Mucosa of rectum (tissue), 2 donors: ENCODE data around the gene TAAR8.
"Not testable (repeated sequence)": the region's sequence is repeated elsewhere in the genome, so short reads cannot be mapped to it uniquely, and the experiment has no call there.

Source experiments
- H3K27ac ChIP-seq, 2 donors: one replicate each; pipeline ENCODE4 v1.7.0; 2013; ENCODE audit warnings: inconsistent platforms in 2 of 2, low read depth in 2 of 2, low read length in 2 of 2
- H3K27me3 ChIP-seq, 2 donors: one replicate each; pipeline ENCODE4 v1.7.0; 2013; ENCODE audit warnings: low read length in 2 of 2; ENCODE audit not compliant: control insufficient read depth in 2 of 2, insufficient read depth in 2 of 2
- H3K36me3 ChIP-seq, 2 donors: one replicate each; pipeline ENCODE4 v1.7.0; 2013; ENCODE audit warnings: low read length in 2 of 2; ENCODE audit not compliant: control insufficient read depth in 2 of 2, insufficient read depth in 2 of 2
- H3K4me1 ChIP-seq, 2 donors: one replicate each; pipeline ENCODE4 v1.7.0; 2013; ENCODE audit warnings: low read length in 2 of 2, mild to moderate bottlenecking in 1 of 2; ENCODE audit not compliant: control insufficient read depth in 2 of 2, insufficient read depth in 2 of 2
- H3K4me3 ChIP-seq, 2 donors: one replicate each; pipeline ENCODE4 v1.7.0; 2013; ENCODE audit warnings: low read length in 2 of 2
- H3K9ac ChIP-seq, 2 donors: one replicate each; pipeline ENCODE4 v1.7.0; 2013; ENCODE audit warnings: low read length in 2 of 2, low read depth in 1 of 2, mild to moderate bottlenecking in 1 of 2
- H3K9me3 ChIP-seq, 2 donors: one replicate each; pipeline ENCODE4 v1.7.0; 2013; ENCODE audit warnings: low read length in 2 of 2; ENCODE audit not compliant: control insufficient read depth in 2 of 2
- donor health status: healthy.
- donor health status: Normal muscosa, but diverticular disease.

TAAR8 gene

GRCh38 chr6:132537977-132538376, 14.5 kb upstream of the TAAR8 start, which contains the start of gene TAAR9:
Gene TAAR9 (plus strand): TSS chr6:132538277. CDS start chr6:132538290, 13 bp downstream.
- no peak within 1 kb of the TSS for H3K27ac ChIP-seq
- no peak within 1 kb of the TSS for H3K4me3 ChIP-seq
- no peak within 1 kb of the TSS for H3K9ac ChIP-seq
- H3K36me3 ChIP-seq, result no peaks in the 10 kb centered on the region
- H3K9me3 ChIP-seq, result no peaks in the 10 kb centered on the region
- H3K27me3 ChIP-seq, result peaks cover 7 to 9% of the 10 kb centered on the region in 2 donors
- no peaks in the 10 kb centered on the region for H3K4me1 ChIP-seq

- no peak overlapping the region for H3K27ac ChIP-seq
- H3K9ac ChIP-seq, result no peak overlapping the region
- no peaks in the 10 kb centered on the region for H3K4me1 ChIP-seq
- H3K27me3 ChIP-seq, result peaks cover 2 to 3% of the 10 kb centered on the region in 2 donors
- H3K9me3 ChIP-seq, result no peaks in the 10 kb centered on the region
- no peaks in the 10 kb centered on the region for H3K36me3 ChIP-seq
- no peak overlapping the region for H3K4me3 ChIP-seq
Observed at GRCh38 chr6:132544826-132545225, 7.6 kb upstream of the TAAR8 start.

- no peak overlapping the region for H3K27ac ChIP-seq
- no peaks in the 10 kb centered on the region for H3K36me3 ChIP-seq
Observed at GRCh38 chr6:132548746-132549463, 3.6 kb upstream of the TAAR8 start.

GRCh38 chr6:132551214-132551613, 1.3 kb upstream of the TAAR8 start:
- H3K27me3 ChIP-seq, result peaks cover 0 to 4% of the 10 kb centered on the region in 2 donors
- H3K27ac ChIP-seq, result no peak overlapping the region
- no peak overlapping the region for H3K4me3 ChIP-seq
- H3K9ac ChIP-seq, result no peak overlapping the region
- H3K36me3 ChIP-seq, result no peaks in the 10 kb centered on the region
- no peaks in the 10 kb centered on the region for H3K4me1 ChIP-seq
- H3K9me3 ChIP-seq, result no peaks in the 10 kb centered on the region

More at GRCh38 chr6:132548746-132549463, 3.6 kb upstream of the TAAR8 start:
- Histone ChIP-seq H3K4me3 (no peak overlapping the region), H3K4me1 (no peaks in the 10 kb centered on the region), H3K9ac (no peak overlapping the region), H3K9me3 (no peaks in the 10 kb centered on the region), H3K27me3 (peaks cover 0 to 4% of the 10 kb centered on the region in 2 donors)

GRCh38 chr6:132560087-132560486, 7.6 kb downstream of the TAAR8 start:
- H3K4me1 ChIP-seq, H3K27me3 ChIP-seq, H3K9ac ChIP-seq, H3K9me3 ChIP-seq, H3K36me3 ChIP-seq, H3K27ac ChIP-seq, H3K4me3 ChIP-seq: not testable (repeated sequence)

GRCh38 chr6:132566404-132566803, 13.9 kb downstream of the TAAR8 start:
- no peak overlapping the region for H3K9ac ChIP-seq
- no peak overlapping the region for H3K27ac ChIP-seq
- no peak overlapping the region for H3K4me3 ChIP-seq
- H3K36me3 ChIP-seq, result no peaks in the 10 kb centered on the region
- H3K27me3 ChIP-seq, result peaks cover 0 to 5% of the 10 kb centered on the region in 2 donors
- no peaks in the 10 kb centered on the region for H3K9me3 ChIP-seq
- no peaks in the 10 kb centered on the region for H3K4me1 ChIP-seq

GRCh38 chr6:132567566-132567965, 15.1 kb downstream of the TAAR8 start:
- Histone ChIP-seq H3K27ac (no peak overlapping the region), H3K27me3 (peaks cover 0 to 5% of the 10 kb centered on the region in 2 donors), H3K4me1 (no peaks in the 10 kb centered on the region), H3K9ac (no peak overlapping the region), H3K36me3 (no peaks in the 10 kb centered on the region), H3K9me3 (no peaks in the 10 kb centered on the region), H3K4me3 (no peak overlapping the region)

GRCh38 chr6:132568611-132569010, 16.1 kb downstream of the TAAR8 start:
- Histone ChIP-seq H3K9ac (no peak overlapping the region), H3K9me3 (no peaks in the 10 kb centered on the region), H3K4me1 (no peaks in the 10 kb centered on the region), H3K27ac (no peak overlapping the region), H3K4me3 (no peak overlapping the region), H3K27me3 (peaks cover 0 to 5% of the 10 kb centered on the region in 2 donors), H3K36me3 (no peaks in the 10 kb centered on the region)

GRCh38 chr6:132569170-132569569, 16.7 kb downstream of the TAAR8 start:
- Histone ChIP-seq H3K4me3 (no peak overlapping the region), H3K27ac (no peak overlapping the region), H3K27me3 (peaks cover 0 to 8% of the 10 kb centered on the region in 2 donors)

GRCh38 chr6:132570221-132570777, 17.8 kb downstream of the TAAR8 start, which contains the start of gene TAAR6:
Gene TAAR6 (plus strand): TSS chr6:132570322. CDS start chr6:132570322, 0 bp downstream.
- Histone ChIP-seq H3K9me3 (no peaks in the 10 kb centered on the region), H3K4me3 (no peak within 1 kb of the TSS), H3K27me3 (peaks cover 0 to 8% of the 10 kb centered on the region in 2 donors), H3K9ac (no peak within 1 kb of the TSS), H3K36me3 (no peaks in the 10 kb centered on the region), H3K4me1 (no peaks in the 10 kb centered on the region), H3K27ac (no peak within 1 kb of the TSS)

More at GRCh38 chr6:132569170-132569569, 16.7 kb downstream of the TAAR8 start:
- Histone ChIP-seq H3K9me3 (no peaks in the 10 kb centered on the region), H3K9ac (no peak overlapping the region), H3K36me3 (no peaks in the 10 kb centered on the region), H3K4me1 (no peaks in the 10 kb centered on the region)
